Progenitor cell of endocrine pancreas (in vitro differentiated cells): ENCODE results near the gene SMYD1. TPM values are rescaled to one million over a fixed set of nuclear protein-coding genes. Genes with fewer than 3 reads are reported as not detected.

ENCODE experiments used
- DNase-seq: peaks from one replicate; pipeline ENCODE4 v3.0.0; 2021; ENCODE audit warnings: low spot score; ENCODE audit not compliant: unreplicated experiment
- H3K27ac Mint-ChIP-seq: 2 replicates; pipeline ENCODE4 v1.8.0; 2021; ENCODE audit warnings: mild to moderate bottlenecking, moderate library complexity, mixed read lengths
- H3K27me3 Mint-ChIP-seq: 2 replicates; pipeline ENCODE4 v1.8.0; 2021; ENCODE audit warnings: mixed read lengths
- H3K36me3 Mint-ChIP-seq: 2 replicates; pipeline ENCODE4 v1.8.0; 2022; ENCODE audit warnings: mixed read lengths; ENCODE audit not compliant: insufficient read depth
- H3K4me1 Mint-ChIP-seq: 2 replicates; pipeline ENCODE4 v1.8.0; 2021; ENCODE audit warnings: low read depth, mixed read lengths
- H3K4me3 Mint-ChIP-seq: 2 replicates; pipeline ENCODE4 v1.8.0; 2021; ENCODE audit warnings: low read depth, mild to moderate bottlenecking, moderate library complexity, mixed read lengths
- H3K9me3 Mint-ChIP-seq: 2 replicates; pipeline ENCODE4 v1.8.0; 2021; ENCODE audit warnings: low read depth, mixed read lengths
- CTCF ChIP-seq: fragments of 200-600 bp; sonication (generic); IDR thresholded peaks from one replicate; pipeline ENCODE4 v1.5.0; 2021; ENCODE audit warnings: antibody characterized with exemption, mild to moderate bottlenecking; ENCODE audit not compliant: unreplicated experiment
- total RNA-seq: library from RNA; stranded (reverse); gene quantifications from 2 replicates; pipeline ENCODE4 v1.2.1, GENCODE V29; 2021

SMYD1 gene
- total RNA-seq, 1 donor from 2014 or later, result not detected

- H3K27me3 Mint-ChIP-seq, result no peaks in the 10 kb centered on the region
- no peaks in the 10 kb centered on the region for H3K36me3 Mint-ChIP-seq
- H3K4me1 Mint-ChIP-seq, result peaks cover 8% of the 10 kb centered on the region
- H3K4me3 Mint-ChIP-seq, result no peak overlapping the region
- TF ChIP-seq CTCF, result no peak
- no peaks in the 10 kb centered on the region for H3K9me3 Mint-ChIP-seq
- H3K27ac Mint-ChIP-seq, result no peak overlapping the region
- no peak for DNase-seq
Measured at GRCh38 chr2:88067189-88067588, 436 bp upstream of the SMYD1 start.

- TF ChIP-seq CTCF, result no peak
- Mint-ChIP-seq H3K9me3 (no peaks in the 10 kb centered on the region), H3K4me1 (peaks cover 6% of the 10 kb centered on the region), H3K4me3 (no peak overlapping the region), H3K27me3 (no peaks in the 10 kb centered on the region), H3K27ac (no peak overlapping the region), H3K36me3 (no peaks in the 10 kb centered on the region)
- DNase-seq, result no peak
Measured at GRCh38 chr2:88068044-88068443, 419 bp downstream of the SMYD1 start.

- Mint-ChIP-seq H3K36me3 (no peaks in the 10 kb centered on the region), H3K9me3 (no peaks in the 10 kb centered on the region), H3K27me3 (no peaks in the 10 kb centered on the region), H3K4me3 (no peak overlapping the region), H3K4me1 (peaks cover 6% of the 10 kb centered on the region), H3K27ac (peak overlapping the region; percentile 5)
- TF ChIP-seq CTCF, result no peak
- DNase-seq, result no peak
Measured at GRCh38 chr2:88069117-88069516, 1.5 kb downstream of the SMYD1 start.

- H3K9me3 Mint-ChIP-seq, result no peaks in the 10 kb centered on the region
- DNase-seq, result no peak
- no peak overlapping the region for H3K4me3 Mint-ChIP-seq
- H3K27me3 Mint-ChIP-seq, result no peaks in the 10 kb centered on the region
- H3K36me3 Mint-ChIP-seq, result no peaks in the 10 kb centered on the region
- no peak overlapping the region for H3K27ac Mint-ChIP-seq
- no peak for TF ChIP-seq CTCF
- peaks cover 6% of the 10 kb centered on the region for H3K4me1 Mint-ChIP-seq
Measured at GRCh38 chr2:88070055-88070454, 2.4 kb downstream of the SMYD1 start.

- no peak for TF ChIP-seq CTCF
- Mint-ChIP-seq H3K27me3 (no peaks in the 10 kb centered on the region), H3K4me1 (peaks cover 6% of the 10 kb centered on the region), H3K4me3 (no peak overlapping the region), H3K27ac (peak overlapping the region; percentile 29), H3K36me3 (no peaks in the 10 kb centered on the region), H3K9me3 (no peaks in the 10 kb centered on the region)
- no peak for DNase-seq
Measured at GRCh38 chr2:88071365-88071764, 3.7 kb downstream of the SMYD1 start.
